Keratinocyte (primary cell): ENCODE measurements around the gene NKX2-2. TPM values are rescaled to one million over a fixed set of nuclear protein-coding genes. Genes with fewer than 3 reads are reported as not detected.

ENCODE experiments used
- DNase-seq: peaks from one replicate; pipeline ENCODE4 v3.0.0-alpha.2; 2011; ENCODE audit warnings: low read depth, missing footprints, low spot score
- FAIRE-seq: peaks from 2 replicates; lab custom pipeline; 2011; peaks lifted over from hg19 to GRCh38; lab: Jason Lieb, UNC
- H2AFZ ChIP-seq: 2 replicates; pipeline ENCODE4 v1.6.0; 2012; ENCODE audit warnings: low read length, control low read depth, inconsistent platforms; ENCODE audit not compliant: control insufficient read depth
- H3K27ac ChIP-seq: 2 replicates; pipeline ENCODE4 v1.5.1; 2011; ENCODE audit warnings: low read length; ENCODE audit not compliant: control insufficient read depth, insufficient read depth
- H3K27me3 ChIP-seq: 3 replicates; pipeline ENCODE4 v1.6.0; 2011; ENCODE audit warnings: low read length; ENCODE audit not compliant: control insufficient read depth, insufficient read depth; ENCODE audit errors: extremely low read depth
- H3K36me3 ChIP-seq, 2 experiments: 2 replicates in 1 of 2; 3 replicates in 1 of 2; pipeline ENCODE4 v1.5.1; 2011; ENCODE audit warnings: low read length in 2 of 2, mild to moderate bottlenecking in 1 of 2; ENCODE audit not compliant: control insufficient read depth in 2 of 2, insufficient read depth in 2 of 2; ENCODE audit errors: extremely low read depth in 1 of 2
- H3K4me1 ChIP-seq: 3 replicates; pipeline ENCODE4 v1.5.1; 2011; ENCODE audit warnings: low read length; ENCODE audit not compliant: control insufficient read depth, insufficient read depth; ENCODE audit errors: extremely low read depth
- H3K4me2 ChIP-seq: 3 replicates; pipeline ENCODE4 v1.6.0; 2011; ENCODE audit warnings: low read depth, low read length; ENCODE audit not compliant: control insufficient read depth, insufficient read depth; ENCODE audit errors: extremely low read depth
- H3K4me3 ChIP-seq, 3 experiments: fragments of 200-600 bp in 1 of 3; sonication (generic) in 1 of 3; 2 replicates in 2 of 3; 3 replicates in 1 of 3; pipeline ENCODE4 v1.5.1; 2011 to 2016; ENCODE audit warnings: low read length in 3 of 3, mild to moderate bottlenecking in 3 of 3, control low read depth in 2 of 3, inconsistent platforms in 1 of 3, low read depth in 1 of 3, mixed read lengths in 1 of 3, mixed run types in 1 of 3, moderate library complexity in 1 of 3; ENCODE audit not compliant: control insufficient read depth in 2 of 3, insufficient read depth in 2 of 3; ENCODE audit errors: extremely low read depth in 1 of 3
- H3K79me2 ChIP-seq: 2 replicates; pipeline ENCODE4 v1.6.0; 2012; ENCODE audit warnings: low read length; ENCODE audit not compliant: control insufficient read depth, insufficient read depth
- H3K9ac ChIP-seq: 3 replicates; pipeline ENCODE4 v1.6.0; 2011; ENCODE audit warnings: low read length; ENCODE audit not compliant: control insufficient read depth, insufficient read depth; ENCODE audit errors: extremely low read depth
- H3K9me1 ChIP-seq: 3 replicates; pipeline ENCODE4 v1.6.0; 2011; ENCODE audit warnings: low read length; ENCODE audit not compliant: control insufficient read depth, insufficient read depth; ENCODE audit errors: extremely low read depth
- H3K9me3 ChIP-seq: 2 replicates; pipeline ENCODE4 v1.5.1; 2012; ENCODE audit warnings: low read depth, low read length; ENCODE audit not compliant: control insufficient read depth
- H4K20me1 ChIP-seq: 3 replicates; pipeline ENCODE4 v1.6.0; 2011; ENCODE audit warnings: low read length; ENCODE audit not compliant: control insufficient read depth, insufficient read depth; ENCODE audit errors: extremely low read depth
- EZH2 ChIP-seq: IDR thresholded peaks from one replicate; pipeline ENCODE4 v1.6.1; 2012; ENCODE audit warnings: inconsistent platforms, mild to moderate bottlenecking, low read length, moderate library complexity
- dilution Hi-C: fragments of 300-500 bp; cut with MboI; formaldehyde crosslinking; loops from one replicate; pipeline ENCODE4 v1.7.0; 2020; ENCODE audit warnings: low sequenced_read_pairs; ENCODE audit not compliant: extremely low pct_ligation_motif_present
- polyA plus RNA-seq, 5 experiments: library from polyadenylated mRNA; depleted of rRNA in 3 of 5; stranded (reverse) in 3 of 5; stranded (forward) in 1 of 5; unstranded in 1 of 5; fragments of >200 nt; gene quantifications; 1 replicate in 1 of 5; 2 replicates in 3 of 5; 3 replicates in 1 of 5; pipeline versions ENCODE4 v1.2.1 to v1.2.3, GENCODE V29; 2011 to 2012; ENCODE audit warnings: missing spikeins in 2 of 5, low read depth in 1 of 5, low replicate concordance in 1 of 5
- TF ChIP-seq, protein P1 (sequence below), 3 experiments: IDR thresholded peaks in 1 of 3; conservative IDR thresholded peaks in 1 of 3; optimal IDR thresholded peaks in 1 of 3; 2 replicates in 2 of 3; 3 replicates in 1 of 3; pipeline versions ENCODE3 to v1.5.1; 2011; ENCODE audit warnings: low read length in 3 of 3, mild to moderate bottlenecking in 3 of 3, moderate library complexity in 2 of 3, control low read depth in 1 of 3, inconsistent platforms in 1 of 3; ENCODE audit not compliant: insufficient read depth in 2 of 3; ENCODE audit errors: extremely low read depth in 1 of 3

Gene NKX2-2
- polyA plus RNA-seq, 1 donor (not counting 4 experiments of a cell fraction or from before 2014, with no cell fraction given): not detected

DNA sequence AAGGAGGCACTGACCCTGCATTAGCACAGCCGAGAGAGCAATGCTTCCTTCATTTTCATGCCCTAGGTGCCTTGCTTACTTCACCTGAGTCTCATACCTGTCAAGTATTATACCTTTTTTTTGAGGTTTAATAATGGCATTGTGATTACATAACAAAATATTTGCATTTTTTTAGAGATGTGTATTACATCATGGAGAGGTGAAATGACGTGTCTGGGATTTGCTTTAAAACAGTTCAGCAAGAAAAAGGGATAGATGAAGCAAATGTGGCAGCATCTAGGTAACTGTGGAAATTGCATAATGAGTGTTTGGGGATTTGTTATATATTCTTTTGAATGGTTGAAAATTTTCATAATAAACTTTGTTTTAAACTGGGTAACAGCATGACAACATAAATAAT is 48.9 kb downstream of the NKX2-2 start:
- no peak overlapping the region for H2AFZ ChIP-seq
- H3K27ac ChIP-seq: no peak overlapping the region
- no peaks in the 10 kb centered on the region for H3K79me2 ChIP-seq
- H3K27me3 ChIP-seq: no peaks in the 10 kb centered on the region
- H3K9me1 ChIP-seq: no peaks in the 10 kb centered on the region
- no peak overlapping the region for H3K4me2 ChIP-seq
- H3K9ac ChIP-seq: no peak overlapping the region
- H3K4me1 ChIP-seq: no peaks in the 10 kb centered on the region
- TF ChIP-seq, protein P1, sequence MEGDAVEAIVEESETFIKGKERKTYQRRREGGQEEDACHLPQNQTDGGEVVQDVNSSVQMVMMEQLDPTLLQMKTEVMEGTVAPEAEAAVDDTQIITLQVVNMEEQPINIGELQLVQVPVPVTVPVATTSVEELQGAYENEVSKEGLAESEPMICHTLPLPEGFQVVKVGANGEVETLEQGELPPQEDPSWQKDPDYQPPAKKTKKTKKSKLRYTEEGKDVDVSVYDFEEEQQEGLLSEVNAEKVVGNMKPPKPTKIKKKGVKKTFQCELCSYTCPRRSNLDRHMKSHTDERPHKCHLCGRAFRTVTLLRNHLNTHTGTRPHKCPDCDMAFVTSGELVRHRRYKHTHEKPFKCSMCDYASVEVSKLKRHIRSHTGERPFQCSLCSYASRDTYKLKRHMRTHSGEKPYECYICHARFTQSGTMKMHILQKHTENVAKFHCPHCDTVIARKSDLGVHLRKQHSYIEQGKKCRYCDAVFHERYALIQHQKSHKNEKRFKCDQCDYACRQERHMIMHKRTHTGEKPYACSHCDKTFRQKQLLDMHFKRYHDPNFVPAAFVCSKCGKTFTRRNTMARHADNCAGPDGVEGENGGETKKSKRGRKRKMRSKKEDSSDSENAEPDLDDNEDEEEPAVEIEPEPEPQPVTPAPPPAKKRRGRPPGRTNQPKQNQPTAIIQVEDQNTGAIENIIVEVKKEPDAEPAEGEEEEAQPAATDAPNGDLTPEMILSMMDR (optimal IDR thresholded peaks at IDR 0.05 in 1 of 3, IDR thresholded peaks at IDR 0.05 in 1 of 3, conservative IDR thresholded peaks at IDR 0.05 in 1 of 3; ENCODE audit: extremely low read depth in 1 of 3, insufficient read depth in 2 of 3, low read length in 3 of 3): no peak
- TF ChIP-seq EZH2: no peak
- H3K36me3 ChIP-seq: no peaks in the 10 kb centered on the region
- DNase-seq (no peak), FAIRE-seq (no peak)
- dilution Hi-C loops: no loop called here
- no peaks in the 10 kb centered on the region for H3K9me3 ChIP-seq
- H4K20me1 ChIP-seq: no peaks in the 10 kb centered on the region
- no peak overlapping the region for H3K4me3 ChIP-seq

Other genes starting within 250 kb of the NKX2-2 start
- 57.5 to 85.8 TPM (median 70.9 TPM) in 3 replicates for gene XRN2, start 210.7 kb downstream of the NKX2-2 start, polyA plus RNA-seq
- gene NKX2-4, start 116.5 kb downstream of the NKX2-2 start, polyA plus RNA-seq: not detected in 3 replicates
- gene PAX1, start 191.6 kb upstream of the NKX2-2 start, polyA plus RNA-seq: not detected in 3 replicates